DMS 273 (cell line): ENCODE measurements around the gene PRKD2.
"Not testable (repeated sequence)": the region's sequence is repeated elsewhere in the genome, so short reads cannot be mapped to it uniquely, and the experiment has no call there.

Source experiments
- DNase-seq: peaks from one replicate; lab custom pipeline; 2025; ENCODE audit not compliant: unreplicated experiment; lab: John Stamatoyannopoulos, UW

Gene PRKD2

DNA sequence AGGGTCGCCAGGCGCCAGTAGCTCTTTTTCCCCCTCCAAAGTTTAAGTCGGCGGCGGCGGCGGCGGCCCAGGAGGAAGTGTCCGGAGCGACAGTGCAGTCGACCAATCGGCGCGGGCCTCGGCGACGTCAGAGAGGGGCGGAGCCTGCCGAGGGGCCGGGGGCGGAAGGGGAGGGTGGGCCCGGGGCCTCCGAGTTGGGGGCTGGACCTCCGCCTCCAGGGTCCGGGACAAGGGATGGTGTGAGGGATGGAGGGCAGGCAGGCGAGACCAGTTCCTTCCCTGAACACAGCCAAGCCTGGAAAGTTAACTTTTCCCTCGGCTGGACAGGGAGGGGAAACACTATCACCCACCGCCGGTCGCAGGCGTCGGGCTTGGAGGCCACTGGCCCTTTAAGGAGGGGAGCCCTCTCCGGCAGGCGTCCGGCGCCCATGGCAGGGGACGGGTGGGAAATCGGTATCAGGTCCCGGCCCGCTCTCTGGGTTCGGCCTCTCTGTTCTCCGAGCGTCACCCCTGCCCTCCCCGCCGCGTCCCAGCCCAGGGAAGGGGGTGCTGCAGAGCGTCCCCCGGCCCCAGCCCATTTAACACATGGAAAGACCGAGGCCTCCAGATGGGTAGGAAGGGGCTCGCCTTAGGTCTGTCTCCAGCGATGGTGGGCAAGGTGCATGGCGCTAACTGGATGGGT, at the start of gene PRKD2:
TSS of gene PRKD2 (minus strand) at position 81 of the 682 bp plus-strand sequence. CDS start 744 bp downstream, outside the sequence.
- DNase-seq, result peak; percentile 92

DNA sequence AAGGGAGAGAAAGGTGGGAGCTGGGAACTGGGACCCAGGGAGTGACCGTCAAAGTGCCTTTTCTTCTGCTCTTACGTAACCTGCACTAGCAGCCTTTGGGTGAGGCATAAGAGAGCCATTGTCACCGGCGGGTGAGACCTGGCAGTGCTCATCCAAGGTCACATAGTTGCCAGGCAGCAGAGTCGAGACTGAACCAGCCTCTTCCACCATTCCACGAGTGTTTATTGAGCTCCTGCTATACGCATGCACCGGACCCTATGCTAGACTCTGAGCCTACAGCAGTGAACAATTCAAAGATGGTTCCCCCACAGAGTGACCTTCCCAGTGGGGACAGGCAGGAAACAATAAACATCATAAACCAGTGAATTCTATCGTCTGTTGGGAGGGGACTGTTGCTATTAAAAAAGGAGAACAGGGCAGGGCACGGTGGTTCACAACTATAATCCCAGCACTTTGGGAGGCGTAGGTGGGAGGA, 47.9 kb upstream of the PRKD2 start:
- no peak for DNase-seq

DNA sequence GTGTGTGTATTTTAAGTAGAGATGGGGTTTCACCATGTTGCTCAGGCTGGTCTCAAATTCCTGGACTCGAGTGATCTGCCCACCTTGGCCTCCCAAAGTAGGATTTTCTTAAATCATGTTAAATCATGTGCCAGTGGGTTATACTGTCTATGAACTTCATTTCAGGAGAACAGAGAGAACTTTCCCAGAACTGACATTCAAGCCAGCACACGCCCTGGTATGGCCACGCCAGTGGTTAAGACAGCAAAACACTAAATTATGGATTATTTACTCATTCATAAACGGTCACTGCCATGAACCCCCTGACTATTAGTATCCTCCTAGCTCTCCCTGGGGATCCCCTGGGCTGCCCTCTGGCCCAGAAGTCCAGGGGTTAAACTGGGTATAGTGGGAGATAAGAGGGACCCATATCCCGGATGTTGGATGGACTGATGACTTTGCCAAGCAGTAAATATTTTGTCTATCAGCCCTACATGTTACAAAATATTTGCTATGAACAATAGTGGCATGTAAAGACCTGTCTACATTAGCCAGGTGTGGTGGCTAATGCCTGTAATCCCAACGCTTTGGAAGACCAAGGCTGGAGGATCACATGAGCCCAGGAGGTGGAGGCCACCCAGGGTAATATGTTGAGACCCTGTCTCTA, 45.5 kb upstream of the PRKD2 start:
- DNase-seq, result no peak

DNA sequence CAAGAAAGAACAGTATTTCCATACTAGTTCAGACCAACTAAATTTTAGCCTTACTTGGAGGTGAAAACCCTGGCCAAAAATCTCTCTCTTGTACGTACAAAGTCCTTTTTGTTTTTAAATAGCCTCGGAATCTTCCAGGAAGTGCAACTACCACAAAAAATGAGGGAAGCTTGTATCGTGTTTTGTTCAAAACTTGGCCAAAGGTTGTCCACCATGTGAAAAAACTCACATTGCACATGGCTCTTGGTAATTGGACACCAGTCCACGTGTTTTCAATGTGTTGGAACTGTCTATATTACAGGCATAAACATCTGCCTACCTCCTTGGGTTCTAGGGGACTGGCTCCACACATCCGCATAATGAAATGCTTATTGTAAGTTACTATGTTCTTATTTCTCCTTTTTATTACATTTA, 44.5 kb upstream of the PRKD2 start:
- DNase-seq, result peak; percentile 66

DNA sequence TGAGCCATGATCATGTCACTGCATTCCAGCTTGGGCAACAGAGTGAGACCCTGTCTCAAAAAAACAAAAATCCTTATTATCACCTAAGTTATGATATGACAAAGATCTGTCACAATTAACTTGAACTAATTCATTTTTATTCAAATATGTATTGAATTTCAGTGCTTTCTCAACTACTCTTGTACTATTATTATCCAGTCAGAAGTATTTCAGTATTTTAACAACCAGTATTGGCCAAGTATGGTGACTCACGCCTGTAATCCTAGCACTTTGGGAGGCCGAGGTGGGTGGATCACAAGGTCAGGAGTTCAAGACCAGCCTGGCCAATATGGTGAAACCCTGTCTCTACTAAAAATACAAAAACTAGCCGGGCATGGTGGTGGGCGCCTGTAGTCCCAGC, 44.0 kb upstream of the PRKD2 start:
- not testable (repeated sequence) for DNase-seq

DNA sequence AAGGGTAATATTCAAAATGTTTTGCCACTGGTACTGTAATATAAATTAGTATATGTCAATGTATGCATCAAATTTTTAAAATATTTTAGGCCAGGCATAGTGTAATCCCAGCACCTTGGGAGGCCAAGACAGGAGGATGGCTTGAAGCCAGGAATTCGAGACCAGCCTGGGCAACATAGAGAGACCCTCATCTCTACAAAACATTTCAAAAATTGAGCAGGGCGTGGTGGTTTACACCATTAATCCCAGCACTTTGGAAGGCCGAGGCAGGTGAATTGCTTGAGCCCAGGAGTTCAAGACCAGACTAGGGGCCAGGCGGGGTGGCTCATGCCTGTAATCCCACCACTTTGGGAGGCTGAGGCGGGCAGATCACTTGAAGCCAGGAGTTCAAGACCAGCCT, 43.4 kb upstream of the PRKD2 start:
- no peak for DNase-seq

DNA sequence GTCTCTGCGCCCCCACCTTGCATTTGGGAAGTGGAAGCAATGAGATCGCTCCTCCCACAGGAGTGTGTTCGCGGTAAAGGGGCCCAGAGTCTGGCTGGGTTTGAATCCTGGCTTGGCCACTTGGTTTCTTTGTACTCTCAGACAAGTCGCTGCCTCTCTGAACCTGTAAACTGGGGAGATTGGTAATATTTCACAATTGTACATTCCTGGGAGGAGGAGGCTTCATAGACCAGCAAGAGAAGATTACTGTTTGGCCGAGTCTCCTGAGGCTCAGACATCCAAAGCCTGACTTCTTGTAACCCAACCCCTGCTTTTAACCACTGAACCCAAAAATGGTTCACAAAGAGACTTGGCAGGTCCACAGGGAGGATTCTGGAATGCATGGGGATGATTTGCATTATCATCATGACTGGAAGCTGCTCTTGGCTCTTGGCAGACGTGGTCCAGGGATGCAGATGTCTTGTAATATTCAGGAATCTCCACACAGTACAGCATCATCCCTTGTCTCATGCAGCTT, 43.0 kb upstream of the PRKD2 start:
- DNase-seq, result no peak

DNA sequence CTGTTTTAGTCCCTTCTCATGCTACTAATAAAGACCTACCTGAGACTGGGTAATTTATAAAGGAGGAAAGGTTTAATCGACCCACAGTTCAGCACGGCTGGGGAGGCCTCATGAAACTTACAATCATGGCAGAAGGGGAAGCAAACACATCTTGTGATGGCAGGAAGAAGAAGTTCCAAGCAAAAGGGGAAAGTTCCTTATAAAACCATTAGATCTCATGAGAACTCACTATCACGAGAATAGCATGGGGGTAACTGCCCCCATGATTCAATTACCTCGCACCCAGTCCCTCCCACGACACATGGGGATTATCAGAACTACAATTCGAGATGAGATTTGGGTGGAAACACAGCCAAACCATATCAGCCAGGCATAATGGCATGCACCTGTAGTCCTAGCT, 42.3 kb upstream of the PRKD2 start:
- DNase-seq, result no peak

DNA sequence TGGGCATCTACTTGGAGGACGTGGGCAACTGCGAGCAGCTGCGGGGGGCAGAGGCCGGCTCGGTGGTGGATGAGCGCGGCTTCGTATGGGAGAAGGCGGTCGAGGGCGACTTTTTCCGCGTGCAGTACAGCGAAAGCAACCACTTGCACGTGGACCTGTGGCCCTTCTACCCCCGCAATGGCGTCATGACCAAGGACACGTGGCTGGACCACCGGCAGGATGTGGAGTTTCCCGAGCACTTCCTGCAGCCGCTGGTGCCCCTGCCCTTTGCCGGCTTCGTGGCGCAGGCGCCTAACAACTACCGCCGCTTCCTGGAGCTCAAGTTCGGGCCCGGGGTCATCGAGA, 39.6 kb upstream of the PRKD2 start:
- DNase-seq, result no peak

DNA sequence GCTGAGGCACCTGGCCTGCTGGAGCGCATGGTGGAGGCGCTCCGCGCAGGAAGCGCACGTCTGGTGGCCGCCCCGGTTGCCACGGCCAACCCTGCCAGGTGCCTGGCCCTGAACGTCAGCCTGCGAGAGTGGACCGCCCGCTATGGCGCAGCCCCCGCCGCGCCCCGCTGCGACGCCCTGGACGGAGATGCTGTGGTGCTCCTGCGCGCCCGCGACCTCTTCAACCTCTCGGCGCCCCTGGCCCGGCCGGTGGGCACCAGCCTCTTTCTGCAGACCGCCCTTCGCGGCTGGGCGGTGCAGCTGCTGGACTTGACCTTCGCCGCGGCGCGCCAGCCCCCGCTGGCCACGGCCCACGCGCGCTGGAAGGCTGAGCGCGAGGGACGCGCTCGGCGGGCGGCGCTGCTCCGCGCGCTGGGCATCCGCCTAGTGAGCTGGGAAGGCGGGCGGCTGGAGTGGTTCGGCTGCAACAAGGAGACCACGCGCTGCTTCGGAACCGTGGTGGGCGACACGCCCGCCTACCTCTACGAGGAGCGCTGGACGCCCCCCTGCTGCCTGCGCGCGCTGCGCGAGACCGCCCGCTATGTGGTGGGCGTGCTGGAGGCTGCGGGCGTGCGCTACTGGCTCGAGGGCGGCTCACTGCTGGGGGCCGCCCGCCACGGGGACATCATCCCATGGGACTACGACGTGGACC, 39.1 kb upstream of the PRKD2 start:
- no peak for DNase-seq

DNA sequence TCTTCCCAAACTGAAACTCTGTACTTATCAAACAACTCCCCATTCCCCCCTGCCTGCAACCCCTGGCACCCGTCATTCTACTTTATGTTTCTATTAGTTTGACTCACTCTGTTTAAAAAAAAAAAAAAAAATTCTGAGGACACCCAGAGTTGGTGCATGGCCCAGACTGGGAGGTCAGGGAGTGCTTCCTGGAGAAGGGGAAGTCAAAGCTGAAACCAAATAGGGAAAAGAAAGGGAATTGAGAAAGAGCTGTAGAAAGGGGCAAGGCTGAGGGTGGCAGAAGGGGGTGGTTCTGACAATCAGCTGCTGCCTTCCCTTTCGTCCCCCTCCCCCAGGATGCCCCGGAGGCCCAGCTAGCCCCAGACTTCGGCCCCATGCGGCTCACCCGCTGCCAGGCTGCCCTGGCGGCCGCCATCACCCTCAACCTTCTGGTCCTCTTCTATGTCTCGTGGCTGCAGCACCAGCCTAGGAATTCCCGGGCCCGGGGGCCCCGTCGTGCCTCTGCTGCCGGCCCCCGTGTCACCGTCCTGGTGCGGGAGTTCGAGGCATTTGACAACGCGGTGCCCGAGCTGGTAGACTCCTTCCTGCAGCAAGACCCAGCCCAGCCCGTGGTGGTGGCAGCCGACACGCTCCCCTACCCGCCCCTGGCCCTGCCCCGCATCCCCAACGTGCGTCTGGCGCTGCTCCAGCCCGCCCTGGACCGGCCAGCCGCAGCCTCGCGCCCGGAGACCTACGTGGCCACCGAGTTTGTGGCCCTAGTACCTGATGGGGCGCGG, 38.4 kb upstream of the PRKD2 start:
- no peak for DNase-seq

DNA sequence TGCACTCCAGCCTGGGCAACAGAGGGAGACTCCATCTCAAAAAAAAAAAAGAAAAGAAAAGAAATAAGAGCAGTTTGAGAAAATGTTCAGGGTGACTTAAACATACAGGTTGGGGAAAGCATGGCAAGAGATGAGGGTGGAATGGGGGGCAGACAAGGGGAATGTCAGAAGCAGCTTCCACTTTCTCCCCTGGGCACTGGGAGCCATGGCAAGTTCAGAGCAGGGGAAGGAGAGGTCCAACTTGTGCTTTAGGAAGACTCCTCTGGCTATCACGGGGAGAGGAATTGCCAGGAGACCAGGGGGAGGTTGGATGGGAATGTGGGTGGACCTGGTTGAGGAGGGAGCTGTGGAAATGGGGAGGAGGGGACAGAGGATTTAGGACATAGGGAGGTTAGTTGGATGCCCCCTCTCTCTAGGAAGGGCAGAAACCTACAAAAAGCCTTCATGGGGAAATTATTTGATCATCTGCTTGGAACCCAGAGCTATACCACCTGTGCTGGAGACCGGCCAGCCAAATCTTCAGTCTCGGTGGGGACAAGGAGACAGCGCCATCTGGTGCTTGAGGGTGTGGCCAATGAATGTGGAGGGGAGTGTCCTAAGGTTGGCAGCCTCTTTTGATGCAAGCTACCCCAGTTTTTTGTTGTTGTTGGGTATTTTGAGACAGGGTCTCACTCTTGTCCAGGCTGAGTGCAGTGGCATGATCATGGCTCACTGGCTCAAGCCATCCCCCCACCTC, 36.7 kb upstream of the PRKD2 start:
- peak; percentile 91 for DNase-seq

DNA sequence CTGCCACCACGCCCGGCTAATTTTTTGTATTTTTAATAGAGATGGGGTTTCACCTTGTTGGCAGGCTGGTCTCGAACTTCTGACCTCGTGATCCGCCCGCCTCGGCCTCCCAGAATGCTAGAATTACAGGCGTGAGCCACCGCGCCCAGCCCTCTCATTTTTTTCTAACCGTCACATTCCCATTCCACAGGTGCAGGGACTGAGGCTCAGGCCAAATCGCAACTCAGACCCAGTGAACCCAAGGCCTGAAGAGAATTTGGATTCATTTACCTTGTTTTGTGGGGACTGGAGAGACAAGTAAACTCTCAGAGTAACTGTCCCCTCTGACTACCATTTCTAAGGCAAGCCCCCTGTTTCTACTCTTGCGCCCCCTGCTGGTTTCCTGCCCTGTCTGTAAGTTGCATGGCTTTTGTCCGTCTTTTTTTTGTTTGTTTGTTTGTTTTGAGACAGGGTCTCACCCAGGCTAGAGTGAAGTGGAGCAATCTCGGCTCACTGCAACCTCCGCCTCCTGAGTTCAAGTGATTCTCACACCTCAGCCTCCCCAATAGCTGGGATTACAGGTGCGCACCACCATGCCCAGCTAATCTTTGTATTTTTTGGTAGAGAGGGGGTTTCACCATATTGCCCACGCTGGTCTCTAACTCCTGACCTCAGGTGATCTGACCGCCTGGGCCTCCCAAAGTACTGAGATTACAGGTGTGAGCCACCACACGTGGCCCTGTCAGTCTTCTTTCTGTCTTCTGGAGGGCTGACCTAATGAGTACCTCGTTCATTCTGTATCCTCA, 31.6 kb upstream of the PRKD2 start:
- peak; percentile 79 for DNase-seq

DNA sequence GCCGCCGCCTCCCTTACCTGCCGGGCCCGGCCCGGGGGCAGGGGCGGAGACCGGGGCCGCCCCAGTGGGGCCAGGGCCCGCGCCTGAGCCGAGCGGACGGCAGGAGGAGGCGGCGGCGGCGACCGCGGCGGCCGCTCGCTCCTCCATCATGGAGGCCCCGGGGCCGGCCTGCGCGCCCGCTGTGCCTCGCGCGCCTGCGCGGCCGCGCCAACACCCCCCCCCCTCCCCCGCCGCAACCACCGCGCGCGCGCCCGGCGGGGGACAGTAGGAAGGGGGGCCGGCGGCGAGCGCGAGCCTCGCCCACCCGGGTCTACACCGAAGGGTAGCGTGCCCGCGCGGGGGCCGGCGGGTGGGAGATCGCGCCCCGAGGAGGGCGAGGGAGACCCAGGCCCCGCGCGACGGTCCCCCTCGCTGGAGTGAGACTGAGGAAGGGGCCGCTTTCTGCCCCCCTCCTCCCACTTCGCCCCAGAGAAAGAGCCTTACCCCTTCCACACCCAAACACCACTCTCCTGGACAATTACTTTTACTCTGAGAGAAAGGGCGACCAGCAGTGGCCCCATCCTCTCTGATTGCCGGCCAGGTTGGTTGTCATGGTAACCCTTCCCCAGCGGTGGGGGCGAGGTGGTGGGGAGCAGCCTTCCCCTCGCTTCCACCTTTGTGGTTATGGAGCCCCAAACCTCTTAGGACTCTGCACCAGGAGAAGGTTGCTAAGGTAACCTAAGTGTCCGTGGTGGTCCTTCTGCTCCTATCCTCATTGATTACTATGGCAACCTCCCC, 29.6 kb upstream of the PRKD2 start, which contains the start of gene STRN4:
TSS of gene STRN4 (minus strand) at position 170 of the 777 bp plus-strand sequence. CDS start at position 150, 20 bp downstream.
- DNase-seq, result peak; percentile 88

DNA sequence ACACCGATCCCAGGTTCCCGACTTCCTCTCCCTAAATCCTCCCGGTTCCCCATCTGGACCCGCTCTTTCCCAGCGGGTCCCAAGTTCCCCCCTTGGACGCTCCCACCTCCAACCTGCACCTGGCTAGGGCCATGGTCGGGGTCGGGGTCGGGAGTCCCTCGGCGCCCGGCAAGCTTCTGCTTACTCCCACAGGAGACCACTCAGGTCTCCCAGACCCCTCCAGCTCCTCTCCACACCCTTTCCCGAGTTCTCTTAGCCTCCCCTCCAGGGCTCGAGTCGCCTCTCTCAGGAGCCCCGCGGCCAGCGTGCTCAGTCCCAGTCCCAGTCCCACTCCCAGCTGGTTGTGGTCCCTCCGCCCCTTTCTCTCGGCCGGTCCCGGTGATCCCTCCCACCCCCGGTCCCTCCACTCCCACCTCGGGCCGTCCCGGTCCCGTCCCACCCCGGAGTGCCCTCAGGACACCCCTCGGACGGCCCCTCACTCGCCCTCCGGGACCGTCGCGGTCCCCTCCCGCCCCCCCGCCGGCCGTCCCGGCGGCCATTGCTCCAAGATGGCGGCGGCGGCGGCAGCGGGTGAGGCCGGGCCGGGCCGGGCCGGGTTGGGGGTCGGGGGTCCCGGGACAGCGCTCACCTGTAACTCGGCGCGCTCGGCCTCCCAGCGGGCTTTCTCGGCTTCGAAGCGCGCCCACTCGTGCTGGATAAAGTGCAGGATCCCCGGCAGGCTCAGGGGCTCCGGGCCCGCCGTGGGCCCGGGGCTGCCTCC, 28.8 kb upstream of the PRKD2 start, which contains the start of gene FKRP:
TSS of gene FKRP (plus strand) at position 537 of the 760 bp plus-strand sequence. CDS start 9,394 bp downstream, outside the sequence.
- DNase-seq, result peak; percentile 64

DNA sequence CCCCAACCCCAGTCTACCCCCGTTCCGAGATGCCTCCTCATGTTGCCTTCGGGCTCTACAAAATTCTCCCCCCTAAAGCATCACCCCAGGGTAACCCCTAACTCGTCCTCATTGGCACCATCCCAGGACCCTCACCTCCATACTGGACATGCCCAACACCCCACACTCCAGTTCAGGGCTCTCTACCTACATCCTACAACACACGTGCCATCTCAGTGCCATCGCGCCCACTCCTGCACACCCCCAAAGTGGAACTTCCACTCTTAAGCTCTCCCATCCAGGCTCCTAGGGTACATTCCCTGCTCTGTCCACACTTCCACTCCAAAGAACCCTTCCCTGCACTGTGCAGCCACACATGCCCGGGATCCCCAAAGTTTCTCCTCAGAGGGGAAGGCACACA, 28.1 kb upstream of the PRKD2 start:
- no peak for DNase-seq

DNA sequence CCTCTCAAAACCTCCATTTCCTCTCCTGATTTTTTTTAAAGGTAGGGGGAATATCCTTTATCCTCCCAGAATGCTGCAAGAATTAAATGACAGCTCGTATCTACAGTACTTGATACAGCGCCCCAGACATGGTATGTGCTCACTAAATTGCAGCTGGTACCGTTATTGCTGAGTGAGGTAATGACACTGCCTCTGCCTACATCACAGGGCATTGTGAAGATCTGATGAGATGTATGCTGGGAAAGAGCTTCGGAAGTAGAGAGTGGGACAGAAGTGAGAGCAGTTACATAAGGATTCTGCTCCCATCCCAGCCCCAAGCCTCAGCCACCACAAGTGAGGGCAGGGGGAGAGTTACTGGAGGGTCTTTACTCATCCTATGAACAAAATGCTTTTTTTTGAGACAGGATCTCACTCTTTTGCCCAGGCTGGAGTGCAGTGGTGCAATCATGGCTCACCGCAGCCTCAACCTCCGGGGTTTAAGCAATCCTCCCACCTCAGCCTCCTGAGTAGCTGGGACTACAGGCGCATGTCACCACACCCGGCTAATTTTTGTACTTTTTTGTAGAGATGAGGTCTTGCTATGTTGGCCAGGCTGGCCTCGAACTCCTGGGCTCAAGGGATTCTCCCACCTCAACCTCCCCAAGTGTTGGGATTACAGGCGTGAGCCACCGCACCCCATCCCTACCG, 27.2 kb upstream of the PRKD2 start:
- no peak for DNase-seq
